ENCODE results near the gene DMRT2.

DMRT2 gene

DNA sequence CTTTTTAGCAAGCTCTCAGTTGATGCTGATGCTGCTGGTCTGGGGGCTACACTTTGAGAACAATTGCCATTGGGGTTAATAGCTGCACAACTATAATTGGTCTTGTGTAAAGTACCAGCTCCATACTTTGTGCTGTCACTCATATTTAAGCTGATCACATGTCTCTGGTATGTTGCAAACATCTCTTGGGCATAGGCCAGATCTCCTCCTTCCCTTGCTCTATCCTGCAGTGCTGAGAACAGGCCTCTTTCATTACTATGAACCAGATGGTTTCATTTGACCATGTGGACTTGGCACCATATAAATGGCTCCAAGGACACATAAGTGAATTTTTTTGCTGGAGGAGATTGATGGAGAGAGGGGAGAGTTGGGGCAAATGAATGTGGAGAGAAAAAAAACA is 48.4 kb downstream of the DMRT2 start:
- DNase-seq = no peak

GRCh38 chr9:1100201-1100600 is 50.0 kb downstream of the DMRT2 start:
- no peak for DNase-seq

DNA sequence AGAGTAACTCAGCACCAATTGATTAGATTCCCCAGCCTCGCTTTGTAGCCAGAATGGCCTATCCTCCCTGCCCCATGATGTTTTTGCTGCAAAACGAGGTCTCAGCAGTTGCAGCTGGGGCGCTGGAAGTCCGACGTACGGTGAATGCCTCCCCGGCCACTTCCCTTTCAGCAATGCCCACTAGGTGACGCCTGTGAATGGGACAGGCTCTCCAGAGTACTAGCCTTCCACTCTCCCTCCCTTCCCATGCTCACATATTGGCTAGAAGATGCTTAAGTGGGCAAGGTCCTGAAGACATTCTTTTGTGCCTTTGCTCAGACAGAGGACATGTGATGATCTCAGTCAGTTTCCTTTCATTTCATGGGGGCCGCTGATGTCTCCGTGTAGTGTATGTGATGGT is 50.8 kb downstream of the DMRT2 start:
- no peak for DNase-seq

GRCh38 chr9:1101846-1102641 is 51.9 kb downstream of the DMRT2 start:
- no peak for DNase-seq

- DNase-seq = no peak
Observed at GRCh38 chr9:1102642-1102970, 52.4 kb downstream of the DMRT2 start.
